T-helper 2 cell treated with Interferon-gamma antibody and Interleukin-4, amounts not matched to agents 100 ng/mL and 5 ng/mL, for 36 hours (primary cell): ENCODE results near the gene OR2T6. TPM values are rescaled to one million over a fixed set of nuclear protein-coding genes. Genes with fewer than 3 reads are reported as not detected.
"Not testable (repeated sequence)": the region's sequence is repeated elsewhere in the genome, so short reads cannot be mapped to it uniquely, and the experiment has no call there.

Experiments used
- intact Hi-C: fragments of 100-400 bp; cut with micrococcal nuclease; formaldehyde crosslinking; loops from one replicate; pipeline ENCODE4 v1.15.1; 2023
- total RNA-seq: library from RNA; stranded (reverse); gene quantifications from 2 replicates; pipeline ENCODE4 v1.2.3, GENCODE V29; 2022

OR2T6 gene
- not detected in 2 replicates for total RNA-seq

- intact Hi-C loops, result no loop called here
Measured at GRCh38 chr1:248375446-248375845, at the start of gene OR2T6. Gene OR2T6, plus strand, starts transcription at chr1:248375746. Its CDS starts 11,863 bp downstream, at chr1:248387609.

GRCh38 chr1:248343451-248343850 is 32.1 kb upstream of the OR2T6 start:
- intact Hi-C loops, result no loop called here

GRCh38 chr1:248348475-248348874 is 27.1 kb upstream of the OR2T6 start, which contains the start of gene OR14C36:
Gene OR14C36, plus strand, starts transcription at chr1:248348775. Its CDS starts 0 bp downstream, at chr1:248348775.
- intact Hi-C loops, result no loop called here

- intact Hi-C loops, result no loop called here
Measured at GRCh38 chr1:248359415-248359814, 16.1 kb upstream of the OR2T6 start.

GRCh38 chr1:248361121-248361715 is 14.3 kb upstream of the OR2T6 start, which contains the start of gene OR2T4:
Gene OR2T4, plus strand, starts transcription at chr1:248361665. Its CDS starts 0 bp downstream, at chr1:248361665.
- intact Hi-C loops, result no loop called here

GRCh38 chr1:248366609-248367008 is 8.9 kb upstream of the OR2T6 start:
- intact Hi-C loops, result no loop called here

- intact Hi-C loops, result no loop called here
Measured at GRCh38 chr1:248372394-248372793, 3.2 kb upstream of the OR2T6 start.

GRCh38 chr1:248373761-248374160 is 1.8 kb upstream of the OR2T6 start:
- intact Hi-C loops, result no loop called here

- intact Hi-C loops, result no loop called here
Measured at GRCh38 chr1:248376916-248377315, 1.4 kb downstream of the OR2T6 start.

GRCh38 chr1:248380854-248381253 is 5.3 kb downstream of the OR2T6 start:
- intact Hi-C loops, result no loop called here

- intact Hi-C loops, result no loop called here
Measured at GRCh38 chr1:248388426-248388825, 12.9 kb downstream of the OR2T6 start.

- intact Hi-C loops, result no loop called here
Measured at GRCh38 chr1:248393050-248393449, 17.5 kb downstream of the OR2T6 start.

GRCh38 chr1:248402748-248403147 is 27.2 kb downstream of the OR2T6 start, which contains the start of gene OR2T1:
Gene OR2T1, plus strand, starts transcription at chr1:248403048. Its CDS starts 3,100 bp downstream, at chr1:248406148.
- intact Hi-C loops, result loop anchor here (5.0 to 10.0 kb wide), 3 partner anchors 65 to 162 kb away; partner anchors contain the start of gene OR2T29

GRCh38 chr1:248404024-248404423 is 28.5 kb downstream of the OR2T6 start:
- intact Hi-C loops, result loop anchor here (1.0 to 10.0 kb wide), 8 partner anchors 63 to 469 kb away; partner anchors contain the start of gene OR2T29

- intact Hi-C loops, result loop anchor here (10.0 kb wide), 1 partner anchor 158 kb away; the partner anchor contains the start of gene OR2T29
Measured at GRCh38 chr1:248406721-248407692, 31.5 kb downstream of the OR2T6 start.

GRCh38 chr1:248416226-248416625 is 40.7 kb downstream of the OR2T6 start:
- intact Hi-C loops, result no loop called here

GRCh38 chr1:248417854-248418253 is 42.3 kb downstream of the OR2T6 start:
- intact Hi-C loops, result no loop called here

GRCh38 chr1:248421384-248421783 is 45.8 kb downstream of the OR2T6 start:
- intact Hi-C loops, result no loop called here

GRCh38 chr1:248427526-248428191 is 52.1 kb downstream of the OR2T6 start:
- intact Hi-C loops, result not testable (repeated sequence)

- intact Hi-C loops, result not testable (repeated sequence)
Measured at GRCh38 chr1:248428192-248428533, 52.6 kb downstream of the OR2T6 start.

GRCh38 chr1:248431683-248432082 is 56.1 kb downstream of the OR2T6 start:
- intact Hi-C loops, result not testable (repeated sequence)
